ENCODE data around the gene KLHL20.

- no peak for TF ChIP-seq CTCF (IDR thresholded peaks at IDR 0.05; ENCODE audit: insufficient read depth, low read depth, low read length)
- no peak for TF ChIP-seq EZH2 (IDR thresholded peaks at IDR 0.05; ENCODE audit: insufficient read depth, low read length)
These were observed 54.0 kb downstream of the KLHL20 start for GRCh38 chr1:173768827-173769226.

All from astrocyte (in vitro differentiated cells and primary cell).